ENCODE results near the gene NKAIN1. TPM values are rescaled to one million over a fixed set of nuclear protein-coding genes. Genes with fewer than 3 reads are reported as not detected.

NKAIN1 gene
- polyA plus RNA-seq, 1 donor from 2014 or later: 33.4 TPM

DNA sequence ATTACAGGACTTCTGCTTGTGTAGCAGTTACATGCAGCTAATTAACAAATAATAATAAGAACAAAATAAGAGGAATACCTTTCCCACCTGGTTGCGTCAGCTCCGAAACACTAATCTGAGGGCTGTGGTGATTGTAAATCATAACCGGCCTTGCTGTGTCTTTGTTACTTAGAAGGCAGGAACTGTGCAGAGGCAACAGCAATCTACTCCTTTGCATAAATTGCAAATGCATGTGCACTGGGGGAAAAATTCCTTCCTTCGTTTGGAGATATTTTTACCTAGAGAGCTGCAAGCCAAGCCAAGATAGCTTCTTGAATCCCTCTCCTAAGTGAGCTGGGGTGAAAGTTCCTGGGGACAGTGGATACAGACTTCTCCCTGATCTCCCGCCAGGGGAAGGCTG, 46.0 kb downstream of the NKAIN1 start:
- Histone ChIP-seq H3K36me3 (ENCODE audit: insufficient read depth, low read length) (no peaks in the 10 kb centered on the region), H3K9me2 (ENCODE audit: insufficient read depth, low read length) (no peaks in the 10 kb centered on the region), H2AFZ (ENCODE audit: low read depth, low read length) (no peak overlapping the region), H3K4me2 (ENCODE audit: low read length) (no peak overlapping the region), H4K20me1 (ENCODE audit: insufficient read depth) (no peaks in the 10 kb centered on the region), H3K9ac (ENCODE audit: low read length) (no peak overlapping the region), H3K9me3 (ENCODE audit: low read length) (no peaks in the 10 kb centered on the region), H3K27ac (ENCODE audit: low read length) (peak overlapping the region; percentile 39), H3K27me3 (ENCODE audit: insufficient read depth, low read depth, low read length) (no peaks in the 10 kb centered on the region), H3F3A (ENCODE audit: insufficient read depth, low read length, poor library complexity, severe bottlenecking) (no peaks in the 10 kb centered on the region), H3K4me3 (ENCODE audit: low read length) (no peak overlapping the region), H3K79me2 (replicated peaks; ENCODE audit: insufficient read depth, low read length) (no peaks in the 10 kb centered on the region)
- TF ChIP-seq, protein P1, sequence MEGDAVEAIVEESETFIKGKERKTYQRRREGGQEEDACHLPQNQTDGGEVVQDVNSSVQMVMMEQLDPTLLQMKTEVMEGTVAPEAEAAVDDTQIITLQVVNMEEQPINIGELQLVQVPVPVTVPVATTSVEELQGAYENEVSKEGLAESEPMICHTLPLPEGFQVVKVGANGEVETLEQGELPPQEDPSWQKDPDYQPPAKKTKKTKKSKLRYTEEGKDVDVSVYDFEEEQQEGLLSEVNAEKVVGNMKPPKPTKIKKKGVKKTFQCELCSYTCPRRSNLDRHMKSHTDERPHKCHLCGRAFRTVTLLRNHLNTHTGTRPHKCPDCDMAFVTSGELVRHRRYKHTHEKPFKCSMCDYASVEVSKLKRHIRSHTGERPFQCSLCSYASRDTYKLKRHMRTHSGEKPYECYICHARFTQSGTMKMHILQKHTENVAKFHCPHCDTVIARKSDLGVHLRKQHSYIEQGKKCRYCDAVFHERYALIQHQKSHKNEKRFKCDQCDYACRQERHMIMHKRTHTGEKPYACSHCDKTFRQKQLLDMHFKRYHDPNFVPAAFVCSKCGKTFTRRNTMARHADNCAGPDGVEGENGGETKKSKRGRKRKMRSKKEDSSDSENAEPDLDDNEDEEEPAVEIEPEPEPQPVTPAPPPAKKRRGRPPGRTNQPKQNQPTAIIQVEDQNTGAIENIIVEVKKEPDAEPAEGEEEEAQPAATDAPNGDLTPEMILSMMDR (IDR thresholded peaks at IDR 0.05; ENCODE audit: poor library complexity, severe bottlenecking): no peak
- no peak for TF ChIP-seq EP300 (conservative IDR thresholded peaks at IDR 0.05; ENCODE audit: poor library complexity, severe bottlenecking)
- no peak for TF ChIP-seq SMC3 (conservative IDR thresholded peaks at IDR 0.05; ENCODE audit: poor library complexity)

DNA sequence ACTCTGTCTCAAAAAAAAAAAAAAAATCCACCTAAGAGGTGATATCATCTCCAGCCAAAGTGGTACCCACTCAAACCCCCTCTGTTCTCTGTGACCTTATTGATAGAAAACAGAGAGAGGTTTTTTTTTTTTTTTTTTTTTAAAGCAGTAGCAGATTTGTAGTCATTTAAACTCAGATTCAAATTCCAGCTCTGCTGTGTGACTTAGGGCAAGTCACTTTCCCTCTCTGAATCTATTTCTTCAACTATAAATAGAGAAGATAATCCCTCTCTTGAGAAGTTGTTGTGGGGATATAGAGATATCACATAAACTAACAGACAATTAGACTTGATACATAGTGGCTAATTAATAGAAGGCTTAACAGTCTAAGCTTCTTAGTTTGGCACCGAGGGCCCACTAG, 48.4 kb downstream of the NKAIN1 start:
- H3K4me2 ChIP-seq (ENCODE audit: low read length): no peak overlapping the region
- H3K27me3 ChIP-seq (ENCODE audit: insufficient read depth, low read depth, low read length): no peaks in the 10 kb centered on the region
- no peak overlapping the region for H3K27ac ChIP-seq (ENCODE audit: low read length)
- TF ChIP-seq SMC3 (conservative IDR thresholded peaks at IDR 0.05; ENCODE audit: poor library complexity) (no peak), RAD21 (conservative IDR thresholded peaks at IDR 0.05) (no peak), TAF1 (IDR thresholded peaks at IDR 0.05; ENCODE audit: low read depth) (no peak), EZH2 (IDR thresholded peaks at IDR 0.05; ENCODE audit: borderline replicate concordance, insufficient read depth, low read length, poor library complexity, severe bottlenecking) (no peak), MXI1 (conservative IDR thresholded peaks at IDR 0.05; ENCODE audit: poor library complexity, severe bottlenecking) (no peak), POLR2AphosphoS5 (IDR thresholded peaks at IDR 0.05) (no peak), EP300 (conservative IDR thresholded peaks at IDR 0.05; ENCODE audit: poor library complexity, severe bottlenecking) (no peak)
- TF ChIP-seq, protein P1 (IDR thresholded peaks at IDR 0.05; ENCODE audit: poor library complexity, severe bottlenecking): no peak
- TF ChIP-seq, protein P2, sequence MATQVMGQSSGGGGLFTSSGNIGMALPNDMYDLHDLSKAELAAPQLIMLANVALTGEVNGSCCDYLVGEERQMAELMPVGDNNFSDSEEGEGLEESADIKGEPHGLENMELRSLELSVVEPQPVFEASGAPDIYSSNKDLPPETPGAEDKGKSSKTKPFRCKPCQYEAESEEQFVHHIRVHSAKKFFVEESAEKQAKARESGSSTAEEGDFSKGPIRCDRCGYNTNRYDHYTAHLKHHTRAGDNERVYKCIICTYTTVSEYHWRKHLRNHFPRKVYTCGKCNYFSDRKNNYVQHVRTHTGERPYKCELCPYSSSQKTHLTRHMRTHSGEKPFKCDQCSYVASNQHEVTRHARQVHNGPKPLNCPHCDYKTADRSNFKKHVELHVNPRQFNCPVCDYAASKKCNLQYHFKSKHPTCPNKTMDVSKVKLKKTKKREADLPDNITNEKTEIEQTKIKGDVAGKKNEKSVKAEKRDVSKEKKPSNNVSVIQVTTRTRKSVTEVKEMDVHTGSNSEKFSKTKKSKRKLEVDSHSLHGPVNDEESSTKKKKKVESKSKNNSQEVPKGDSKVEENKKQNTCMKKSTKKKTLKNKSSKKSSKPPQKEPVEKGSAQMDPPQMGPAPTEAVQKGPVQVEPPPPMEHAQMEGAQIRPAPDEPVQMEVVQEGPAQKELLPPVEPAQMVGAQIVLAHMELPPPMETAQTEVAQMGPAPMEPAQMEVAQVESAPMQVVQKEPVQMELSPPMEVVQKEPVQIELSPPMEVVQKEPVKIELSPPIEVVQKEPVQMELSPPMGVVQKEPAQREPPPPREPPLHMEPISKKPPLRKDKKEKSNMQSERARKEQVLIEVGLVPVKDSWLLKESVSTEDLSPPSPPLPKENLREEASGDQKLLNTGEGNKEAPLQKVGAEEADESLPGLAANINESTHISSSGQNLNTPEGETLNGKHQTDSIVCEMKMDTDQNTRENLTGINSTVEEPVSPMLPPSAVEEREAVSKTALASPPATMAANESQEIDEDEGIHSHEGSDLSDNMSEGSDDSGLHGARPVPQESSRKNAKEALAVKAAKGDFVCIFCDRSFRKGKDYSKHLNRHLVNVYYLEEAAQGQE (IDR thresholded peaks at IDR 0.05; ENCODE audit: borderline replicate concordance): no peak
- H3K4me3 ChIP-seq (ENCODE audit: low read length): no peak overlapping the region
- H3K9ac ChIP-seq (ENCODE audit: low read length): no peak overlapping the region
- H3K79me2 ChIP-seq (replicated peaks; ENCODE audit: insufficient read depth, low read length): peaks cover 7% of the 10 kb centered on the region
- no peaks in the 10 kb centered on the region for H3K36me3 ChIP-seq (ENCODE audit: insufficient read depth, low read length)
- H4K20me1 ChIP-seq (ENCODE audit: insufficient read depth): no peaks in the 10 kb centered on the region
- H3K9me3 ChIP-seq (ENCODE audit: low read length): no peaks in the 10 kb centered on the region
- H2AFZ ChIP-seq (ENCODE audit: low read depth, low read length): no peak overlapping the region
- H3K9me2 ChIP-seq (ENCODE audit: insufficient read depth, low read length): no peaks in the 10 kb centered on the region
- H3F3A ChIP-seq (ENCODE audit: insufficient read depth, low read length, poor library complexity, severe bottlenecking): no peaks in the 10 kb centered on the region

Data from neural cell (in vitro differentiated cells).